ENCODE data around the gene MT1X. TPM values are rescaled to one million over a fixed set of nuclear protein-coding genes. Genes with fewer than 3 reads are reported as not detected.
"Not testable (repeated sequence)": the region's sequence is repeated elsewhere in the genome, so short reads cannot be mapped to it uniquely, and the experiment has no call there.

Gene MT1X
- total RNA-seq, 1 donor from 2014 or later, result 39.3 TPM

DNA sequence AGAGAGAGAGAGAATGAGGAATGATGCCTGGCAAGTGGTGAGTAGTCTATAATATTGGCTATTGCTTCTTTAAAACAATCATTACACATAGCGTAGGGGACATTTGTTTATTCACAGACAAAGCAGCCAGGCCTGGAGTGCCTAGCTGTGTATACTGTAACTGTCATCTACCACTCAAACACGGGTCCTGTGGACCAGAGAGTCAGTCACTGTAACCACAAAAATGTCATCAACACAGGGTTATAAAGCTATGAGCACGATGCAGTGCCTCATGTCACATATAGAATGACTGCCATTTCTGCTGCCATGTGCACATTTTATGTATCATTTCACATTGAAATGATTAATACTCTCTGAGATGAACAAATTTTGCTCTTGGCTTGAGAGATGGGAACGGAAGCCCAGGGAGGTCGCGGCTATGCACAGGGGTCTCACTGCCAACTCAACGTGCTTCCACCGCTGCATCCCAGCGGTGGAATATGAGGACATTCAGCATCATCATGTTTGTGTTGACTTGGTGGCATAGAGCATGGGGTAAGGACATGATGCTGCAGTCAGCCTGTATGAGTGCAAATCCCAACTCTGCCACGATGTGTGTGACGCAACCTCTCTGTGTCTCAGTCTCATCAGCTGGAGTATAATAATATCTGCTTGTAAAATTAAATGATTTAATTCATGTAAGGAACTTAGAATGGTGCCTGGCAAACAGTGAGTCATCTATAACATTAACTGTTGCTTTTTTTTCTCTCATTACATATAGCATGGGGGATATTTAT lies 9.3 kb upstream of the MT1X start:
- TF ChIP-seq, protein P1, sequence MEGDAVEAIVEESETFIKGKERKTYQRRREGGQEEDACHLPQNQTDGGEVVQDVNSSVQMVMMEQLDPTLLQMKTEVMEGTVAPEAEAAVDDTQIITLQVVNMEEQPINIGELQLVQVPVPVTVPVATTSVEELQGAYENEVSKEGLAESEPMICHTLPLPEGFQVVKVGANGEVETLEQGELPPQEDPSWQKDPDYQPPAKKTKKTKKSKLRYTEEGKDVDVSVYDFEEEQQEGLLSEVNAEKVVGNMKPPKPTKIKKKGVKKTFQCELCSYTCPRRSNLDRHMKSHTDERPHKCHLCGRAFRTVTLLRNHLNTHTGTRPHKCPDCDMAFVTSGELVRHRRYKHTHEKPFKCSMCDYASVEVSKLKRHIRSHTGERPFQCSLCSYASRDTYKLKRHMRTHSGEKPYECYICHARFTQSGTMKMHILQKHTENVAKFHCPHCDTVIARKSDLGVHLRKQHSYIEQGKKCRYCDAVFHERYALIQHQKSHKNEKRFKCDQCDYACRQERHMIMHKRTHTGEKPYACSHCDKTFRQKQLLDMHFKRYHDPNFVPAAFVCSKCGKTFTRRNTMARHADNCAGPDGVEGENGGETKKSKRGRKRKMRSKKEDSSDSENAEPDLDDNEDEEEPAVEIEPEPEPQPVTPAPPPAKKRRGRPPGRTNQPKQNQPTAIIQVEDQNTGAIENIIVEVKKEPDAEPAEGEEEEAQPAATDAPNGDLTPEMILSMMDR (conservative IDR thresholded peaks at IDR 0.05), result no peak
- Mint-ChIP-seq H3K4me3 (no peak overlapping the region), H3K27me3 (peaks cover 99% of the 10 kb centered on the region), H3K4me1 (ENCODE audit: unreplicated experiment) (peaks cover 3% of the 10 kb centered on the region), H3K9me3 (no peaks in the 10 kb centered on the region), H3K36me3 (no peaks in the 10 kb centered on the region), H3K27ac (no peak overlapping the region)
- DNase-seq (ENCODE audit: extremely low spot score, unreplicated experiment), result no peak

DNA sequence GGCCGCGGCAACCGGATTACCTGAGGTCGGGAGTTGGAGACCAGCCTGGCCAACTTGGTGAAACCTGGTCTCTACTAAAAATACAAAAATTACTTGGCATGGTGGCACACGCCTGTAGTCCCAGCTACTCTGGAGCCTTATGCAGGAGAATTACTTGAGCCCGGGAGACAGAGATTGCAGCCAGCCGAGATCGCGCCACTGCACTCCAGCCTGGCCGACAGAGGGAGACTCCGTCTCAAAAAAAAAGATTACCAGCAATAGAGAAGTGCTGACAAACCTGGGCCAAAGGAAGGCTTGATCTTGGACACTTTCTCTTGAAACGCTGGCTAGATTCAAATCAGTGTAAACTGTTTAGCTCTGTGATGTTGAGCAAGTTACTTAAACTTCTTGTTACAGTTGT lies 8.3 kb upstream of the MT1X start:
- peaks cover 97% of the 10 kb centered on the region for H3K27me3 Mint-ChIP-seq
- H3K36me3 Mint-ChIP-seq, result no peaks in the 10 kb centered on the region
- TF ChIP-seq, protein P1 (conservative IDR thresholded peaks at IDR 0.05), result peak; percentile 73
- no peak for DNase-seq (ENCODE audit: extremely low spot score, unreplicated experiment)
- no peaks in the 10 kb centered on the region for H3K9me3 Mint-ChIP-seq
- peak overlapping the region; percentile 80 for H3K4me3 Mint-ChIP-seq
- peak overlapping the region; percentile 25 for H3K27ac Mint-ChIP-seq
- H3K4me1 Mint-ChIP-seq (ENCODE audit: unreplicated experiment), result peaks cover 3% of the 10 kb centered on the region

DNA sequence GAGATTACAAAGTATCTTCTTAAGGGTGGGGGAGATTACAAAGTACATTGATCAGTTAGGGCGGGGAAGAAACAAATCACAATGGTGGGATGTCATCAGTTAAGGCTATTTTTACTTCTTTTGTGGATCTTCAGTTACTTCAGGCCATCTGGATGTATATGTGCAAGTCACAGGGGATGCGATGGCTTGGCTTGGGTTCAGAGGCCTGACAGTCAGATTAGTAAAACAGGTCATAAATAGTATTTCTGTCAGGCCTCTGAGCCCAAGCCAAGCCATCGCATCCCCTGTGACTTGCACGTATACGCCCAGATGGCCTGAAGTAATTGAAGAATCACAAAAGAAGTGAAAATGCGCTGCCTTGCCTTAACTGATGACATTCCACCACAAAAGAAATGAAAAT lies 7.7 kb upstream of the MT1X start:
- H3K4me1 Mint-ChIP-seq (ENCODE audit: unreplicated experiment); H3K4me3 Mint-ChIP-seq; DNase-seq (ENCODE audit: extremely low spot score, unreplicated experiment); H3K36me3 Mint-ChIP-seq; H3K27ac Mint-ChIP-seq; H3K9me3 Mint-ChIP-seq: not testable (repeated sequence)
- peaks cover 95% of the 10 kb centered on the region for H3K27me3 Mint-ChIP-seq

DNA sequence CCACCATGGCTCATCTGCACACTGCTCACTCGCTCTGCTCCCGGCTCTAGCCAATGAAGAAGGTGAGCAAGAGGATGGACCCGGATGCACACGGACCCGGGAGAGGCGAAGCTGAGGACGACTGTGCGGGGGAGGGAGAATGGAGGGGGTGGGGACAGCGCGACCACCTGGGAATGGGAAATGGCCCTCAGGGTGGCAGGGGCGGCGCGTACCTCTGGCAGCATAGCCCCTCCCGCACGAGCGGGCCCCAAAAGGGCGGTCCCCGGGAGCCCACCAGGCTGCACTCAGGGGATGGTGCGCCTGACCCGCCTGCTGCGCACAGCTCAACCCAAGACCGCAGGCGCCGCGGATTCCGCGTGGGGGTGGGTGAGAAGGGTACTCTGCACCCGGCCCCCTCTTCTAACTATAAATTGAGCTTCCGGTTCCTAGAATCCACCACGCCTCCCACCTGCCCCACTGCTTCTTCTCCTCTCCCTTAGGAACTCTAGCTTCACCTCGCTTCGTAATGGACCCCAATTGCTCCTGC lies 6.5 kb upstream of the MT1X start:
- no peak overlapping the region for H3K27ac Mint-ChIP-seq
- TF ChIP-seq, protein P1 (conservative IDR thresholded peaks at IDR 0.05), result no peak

DNA sequence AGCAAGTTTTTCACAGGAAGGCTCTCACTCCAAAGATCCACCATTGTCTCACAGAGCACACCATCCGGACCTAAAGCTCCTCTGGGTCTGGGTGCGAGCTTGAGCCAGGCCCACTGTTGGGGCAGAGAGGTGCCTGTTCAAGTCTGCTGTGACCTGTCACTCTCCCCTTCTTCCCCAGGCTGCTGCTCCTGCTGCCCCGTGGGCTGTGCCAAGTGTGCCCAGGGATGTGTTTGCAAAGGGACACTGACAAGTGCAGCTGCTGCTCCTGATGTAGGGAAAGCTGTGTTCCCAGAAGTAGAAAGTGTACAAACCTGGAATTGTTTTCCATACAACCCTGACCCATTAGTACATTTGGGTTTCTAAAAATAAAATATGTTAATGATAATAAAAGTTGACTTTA lies 4.8 kb upstream of the MT1X start:
- no peaks in the 10 kb centered on the region for H3K36me3 Mint-ChIP-seq
- TF ChIP-seq, protein P1 (conservative IDR thresholded peaks at IDR 0.05), result no peak
- no peak for DNase-seq (ENCODE audit: extremely low spot score, unreplicated experiment)
- peaks cover 7% of the 10 kb centered on the region for H3K4me1 Mint-ChIP-seq (ENCODE audit: unreplicated experiment)
- no peaks in the 10 kb centered on the region for H3K9me3 Mint-ChIP-seq
- no peak overlapping the region for H3K27ac Mint-ChIP-seq
- H3K4me3 Mint-ChIP-seq, result no peak overlapping the region
- peaks cover 84% of the 10 kb centered on the region for H3K27me3 Mint-ChIP-seq

More for the DNA sequence above, 6.5 kb upstream of the MT1X start:
- Mint-ChIP-seq H3K9me3 (no peaks in the 10 kb centered on the region), H3K27me3 (peaks cover 90% of the 10 kb centered on the region), H3K36me3 (no peaks in the 10 kb centered on the region), H3K4me1 (ENCODE audit: unreplicated experiment) (peaks cover 3% of the 10 kb centered on the region), H3K4me3 (peak overlapping the region; percentile 76)
- DNase-seq (ENCODE audit: extremely low spot score, unreplicated experiment), result no peak

DNA sequence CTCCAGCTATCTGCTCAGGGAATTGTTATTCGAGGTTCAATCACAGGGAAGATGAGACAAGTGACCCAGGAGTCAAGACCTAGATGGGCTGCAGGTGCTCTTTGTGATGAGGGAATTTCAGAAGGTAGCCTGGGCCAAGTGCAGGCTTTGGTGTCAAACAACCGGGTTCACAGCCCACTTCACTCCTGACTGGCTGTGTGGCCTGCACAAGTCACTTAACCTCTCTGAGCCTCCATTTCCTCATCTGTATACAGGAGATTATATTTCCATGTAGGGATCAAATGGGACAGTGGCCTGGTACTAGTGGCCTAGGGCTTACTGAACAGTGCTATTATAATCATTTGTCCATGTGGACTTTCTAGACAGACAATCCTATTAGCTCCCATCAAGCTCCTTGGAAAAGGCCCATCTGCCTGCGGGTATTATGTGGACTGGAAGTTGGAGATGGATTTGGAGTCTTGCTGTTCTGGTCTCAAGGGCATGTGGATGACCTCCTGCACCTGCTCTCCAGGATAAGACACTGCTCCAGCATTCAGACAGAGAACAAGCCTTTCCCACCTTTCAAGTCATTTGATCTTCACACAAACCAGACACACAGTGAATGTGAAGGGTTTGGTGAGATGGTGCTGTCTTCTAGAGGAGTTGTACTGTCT lies 3.1 kb upstream of the MT1X start:
- H3K27ac Mint-ChIP-seq, result no peak overlapping the region
- H3K9me3 Mint-ChIP-seq, result no peaks in the 10 kb centered on the region
- H3K4me1 Mint-ChIP-seq (ENCODE audit: unreplicated experiment), result peaks cover 5% of the 10 kb centered on the region
- TF ChIP-seq, protein P1 (conservative IDR thresholded peaks at IDR 0.05), result no peak
- peaks cover 76% of the 10 kb centered on the region for H3K27me3 Mint-ChIP-seq
- no peaks in the 10 kb centered on the region for H3K36me3 Mint-ChIP-seq
- no peak overlapping the region for H3K4me3 Mint-ChIP-seq
- no peak for DNase-seq (ENCODE audit: extremely low spot score, unreplicated experiment)

Measured in type B pancreatic cell (in vitro differentiated cells).